Memory B cell (primary cell): Measurements from ENCODE around the gene RAB36.
A peak's percentile ranks its signal among the peaks of the same experiment; 100 is the strongest.

Experiments
- ATAC-seq: fragments of 150-1000 bp; cut with Tn5 transposase; 2 replicates; pipeline ENCODE4 v1.10.0; 2021; ENCODE audit warnings: low read depth, mild to moderate bottlenecking, moderate library complexity
- DNase-seq, 2 donors: peaks; one replicate each; pipeline ENCODE4 v3.0.0; 2022; ENCODE audit warnings: low spot score in 2 of 2
- H3K27ac Mint-ChIP-seq: one replicate; pipeline ENCODE4 v1.8.0; 2022; ENCODE audit warnings: mild to moderate bottlenecking, moderate library complexity, mixed read lengths
- H3K27me3 Mint-ChIP-seq: one replicate; pipeline ENCODE4 v1.8.0; 2022; ENCODE audit warnings: mixed read lengths
- H3K36me3 Mint-ChIP-seq: one replicate; pipeline ENCODE4 v1.8.0; 2022; ENCODE audit warnings: mild to moderate bottlenecking, mixed read lengths
- H3K4me1 Mint-ChIP-seq: one replicate; pipeline ENCODE4 v1.8.0; 2022; ENCODE audit warnings: mixed read lengths
- H3K4me3 Mint-ChIP-seq: one replicate; pipeline ENCODE4 v1.8.0; 2022; ENCODE audit warnings: mild to moderate bottlenecking, moderate library complexity, mixed read lengths
- H3K9me3 Mint-ChIP-seq: one replicate; pipeline ENCODE4 v1.8.0; 2022; ENCODE audit warnings: mixed read lengths

The RAB36 gene

GRCh38 chr22:23144932-23145877 is at the start of gene RAB36:
TSS of gene RAB36 (plus strand) at chr22:23145477. CDS start at chr22:23146617, 1,140 bp downstream.
- Mint-ChIP-seq H3K27ac (peak within 1 kb of the TSS; percentile 98), H3K9me3 (no peaks in the 10 kb centered on the region), H3K4me3 (peak within 1 kb of the TSS; percentile 86), H3K27me3 (no peaks in the 10 kb centered on the region), H3K4me1 (peaks cover 21% of the 10 kb centered on the region), H3K36me3 (no peaks in the 10 kb centered on the region)
- DNase-seq (peak; percentile 96 to 97), ATAC-seq (peak; percentile 64)

- ATAC-seq (no peak), DNase-seq (no peak)
- Mint-ChIP-seq H3K4me3 (no peak overlapping the region), H3K4me1 (no peaks in the 10 kb centered on the region), H3K27me3 (no peaks in the 10 kb centered on the region), H3K27ac (no peak overlapping the region), H3K9me3 (no peaks in the 10 kb centered on the region), H3K36me3 (no peaks in the 10 kb centered on the region)
Measured at GRCh38 chr22:23095733-23096342, 49.4 kb upstream of the RAB36 start.

DNA sequence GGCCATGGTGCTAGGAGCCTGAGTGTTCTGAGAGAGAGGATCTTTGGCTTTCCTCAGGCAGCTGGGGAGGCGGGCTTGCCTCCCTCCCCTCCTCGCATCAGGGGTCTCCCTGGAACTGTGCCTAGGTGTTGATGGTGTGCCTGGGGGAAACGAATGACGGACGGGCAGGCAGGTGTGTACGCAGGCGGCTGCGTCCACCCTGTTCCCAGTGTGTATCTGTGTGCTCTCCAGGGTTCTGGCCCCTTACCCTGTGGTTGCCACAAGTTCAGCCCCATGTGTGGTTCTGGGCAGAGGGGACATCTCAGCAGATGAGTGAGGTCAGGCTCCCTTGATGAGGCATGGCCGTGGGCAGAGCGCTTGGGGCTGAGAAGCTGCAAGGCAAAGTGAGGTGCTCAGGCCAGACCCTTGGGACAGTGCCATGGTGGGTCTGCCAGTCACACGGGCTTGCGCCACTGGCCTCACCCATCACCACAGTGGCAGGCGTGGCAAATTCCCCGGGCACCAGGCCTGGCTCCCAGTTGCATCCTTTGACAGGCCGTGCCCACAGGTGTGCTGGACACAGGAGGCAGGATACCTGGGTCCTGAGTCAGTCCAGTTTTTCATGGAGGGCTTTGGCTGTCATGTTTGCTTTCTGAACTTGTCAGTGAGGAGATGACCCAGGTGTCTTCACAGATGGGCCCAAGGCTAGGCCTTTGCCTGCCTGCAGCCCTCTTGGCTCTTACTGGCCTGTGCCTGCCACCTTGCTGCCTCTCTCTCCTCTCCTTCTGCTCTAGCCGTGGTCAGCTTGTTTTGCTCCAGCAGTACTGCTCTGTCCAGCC is 47.7 kb upstream of the RAB36 start:
- Mint-ChIP-seq H3K27me3 (no peaks in the 10 kb centered on the region), H3K4me1 (no peaks in the 10 kb centered on the region), H3K27ac (no peak overlapping the region), H3K36me3 (no peaks in the 10 kb centered on the region), H3K4me3 (no peak overlapping the region), H3K9me3 (no peaks in the 10 kb centered on the region)
- DNase-seq, result no peak
- no peak for ATAC-seq

- H3K9me3 Mint-ChIP-seq, result no peaks in the 10 kb centered on the region
- DNase-seq (no peak), ATAC-seq (no peak)
- H3K4me1 Mint-ChIP-seq, result no peaks in the 10 kb centered on the region
- H3K27ac Mint-ChIP-seq, result no peak overlapping the region
- H3K36me3 Mint-ChIP-seq, result no peaks in the 10 kb centered on the region
- H3K27me3 Mint-ChIP-seq, result no peaks in the 10 kb centered on the region
- H3K4me3 Mint-ChIP-seq, result no peak overlapping the region
Measured at GRCh38 chr22:23098230-23098705, 47.0 kb upstream of the RAB36 start.

DNA sequence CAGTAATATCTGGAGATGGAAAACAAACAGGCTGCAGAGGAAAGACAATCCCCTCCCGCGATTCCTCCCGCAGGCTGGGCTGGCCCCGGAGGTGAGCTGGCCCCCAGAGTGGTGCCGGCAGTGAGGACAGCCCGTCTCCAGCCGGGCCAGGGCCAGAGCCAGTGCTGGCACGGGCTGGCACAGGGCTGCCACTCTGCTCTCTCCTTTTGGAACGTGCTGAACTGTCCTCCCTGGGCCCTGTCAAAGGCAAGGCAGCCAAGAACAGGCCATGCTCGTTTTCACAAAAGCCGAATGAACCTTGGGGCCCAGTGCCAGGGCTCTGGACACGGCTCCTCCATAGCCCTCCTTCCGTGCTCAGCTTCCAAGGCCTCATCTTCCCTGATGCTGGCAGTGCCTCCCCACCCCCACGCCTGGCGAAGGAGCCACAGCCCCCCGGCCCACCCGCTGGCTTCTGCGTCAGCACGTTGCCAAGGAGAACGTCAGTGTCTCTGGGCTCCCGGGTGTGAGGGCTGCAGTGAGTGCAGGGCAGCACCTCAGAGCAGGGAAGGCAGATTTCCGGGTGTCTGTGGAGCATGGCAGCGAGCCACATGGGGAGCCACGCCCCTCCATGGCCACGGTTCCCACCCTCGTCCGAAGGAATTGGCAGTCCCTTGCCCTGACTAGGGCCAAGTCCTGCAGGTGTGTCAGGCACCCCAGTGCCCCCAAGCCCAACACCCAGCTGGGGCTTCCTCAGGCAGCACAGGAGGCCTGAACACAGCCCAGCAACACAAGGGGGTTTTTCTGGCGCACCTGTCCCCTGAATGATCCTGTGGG is 46.4 kb upstream of the RAB36 start:
- H3K4me3 Mint-ChIP-seq, result no peak overlapping the region
- no peaks in the 10 kb centered on the region for H3K27me3 Mint-ChIP-seq
- H3K27ac Mint-ChIP-seq, result no peak overlapping the region
- ATAC-seq, result no peak
- H3K36me3 Mint-ChIP-seq, result no peaks in the 10 kb centered on the region
- DNase-seq, result no peak
- H3K9me3 Mint-ChIP-seq, result no peaks in the 10 kb centered on the region
- no peaks in the 10 kb centered on the region for H3K4me1 Mint-ChIP-seq

DNA sequence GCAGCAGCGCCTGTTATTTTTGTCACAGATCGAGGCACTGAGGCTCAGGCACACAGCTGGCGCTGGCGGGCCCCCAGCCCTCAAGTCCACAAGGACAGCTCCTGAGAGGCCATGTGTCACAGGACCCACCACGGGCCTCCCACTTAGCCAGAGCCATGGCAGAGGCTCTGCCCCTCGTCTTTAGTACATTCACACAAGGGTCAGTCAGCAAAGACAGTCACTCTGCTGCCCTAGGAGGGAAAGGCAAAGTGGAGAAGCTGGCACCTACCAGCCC is 45.8 kb upstream of the RAB36 start:
- Mint-ChIP-seq H3K36me3 (no peaks in the 10 kb centered on the region), H3K9me3 (no peaks in the 10 kb centered on the region), H3K4me3 (no peak overlapping the region), H3K4me1 (no peaks in the 10 kb centered on the region), H3K27me3 (no peaks in the 10 kb centered on the region), H3K27ac (no peak overlapping the region)
- ATAC-seq (no peak), DNase-seq (no peak)

DNA sequence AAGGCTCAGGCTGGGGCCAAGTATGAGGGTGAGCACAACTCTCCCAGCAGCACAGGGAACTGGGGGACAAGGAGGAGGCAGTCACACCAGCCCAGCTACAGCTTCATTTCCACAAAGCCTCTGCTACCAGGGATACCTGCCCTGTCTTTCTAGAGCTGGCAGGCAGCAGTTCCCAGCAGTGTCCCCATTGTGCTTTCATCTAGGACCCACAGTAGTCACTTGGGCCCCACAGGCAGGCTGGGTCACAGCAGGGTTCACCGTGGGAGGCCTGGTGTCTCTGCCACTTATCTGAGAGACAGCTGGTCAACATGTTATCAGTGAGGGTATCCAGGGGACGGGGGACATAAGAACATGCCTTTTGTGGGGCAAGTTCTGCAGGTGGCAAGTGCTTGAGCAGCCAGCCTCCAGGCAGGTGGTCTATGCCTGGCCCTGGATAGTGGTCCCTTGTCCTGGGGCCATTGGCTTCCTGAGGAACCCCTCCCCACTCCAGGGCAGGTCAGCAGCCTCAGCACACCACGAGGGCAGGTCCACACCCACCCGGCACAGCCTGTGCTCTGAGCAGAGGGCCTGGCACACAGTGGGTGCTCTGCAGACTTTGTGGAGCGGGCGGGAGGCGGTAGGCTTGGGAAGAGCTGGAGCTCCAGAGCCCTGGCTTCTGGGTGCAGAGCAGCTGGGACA is 45.0 kb upstream of the RAB36 start:
- no peaks in the 10 kb centered on the region for H3K4me1 Mint-ChIP-seq
- no peak overlapping the region for H3K27ac Mint-ChIP-seq
- no peak overlapping the region for H3K4me3 Mint-ChIP-seq
- DNase-seq (no peak), ATAC-seq (no peak)
- H3K9me3 Mint-ChIP-seq, result no peaks in the 10 kb centered on the region
- no peaks in the 10 kb centered on the region for H3K36me3 Mint-ChIP-seq
- no peaks in the 10 kb centered on the region for H3K27me3 Mint-ChIP-seq

GRCh38 chr22:23101524-23101923 is 43.8 kb upstream of the RAB36 start:
- Mint-ChIP-seq H3K4me1 (no peaks in the 10 kb centered on the region), H3K36me3 (no peaks in the 10 kb centered on the region), H3K27ac (no peak overlapping the region), H3K4me3 (no peak overlapping the region), H3K9me3 (no peaks in the 10 kb centered on the region), H3K27me3 (no peaks in the 10 kb centered on the region)
- DNase-seq (no peak), ATAC-seq (no peak)

DNA sequence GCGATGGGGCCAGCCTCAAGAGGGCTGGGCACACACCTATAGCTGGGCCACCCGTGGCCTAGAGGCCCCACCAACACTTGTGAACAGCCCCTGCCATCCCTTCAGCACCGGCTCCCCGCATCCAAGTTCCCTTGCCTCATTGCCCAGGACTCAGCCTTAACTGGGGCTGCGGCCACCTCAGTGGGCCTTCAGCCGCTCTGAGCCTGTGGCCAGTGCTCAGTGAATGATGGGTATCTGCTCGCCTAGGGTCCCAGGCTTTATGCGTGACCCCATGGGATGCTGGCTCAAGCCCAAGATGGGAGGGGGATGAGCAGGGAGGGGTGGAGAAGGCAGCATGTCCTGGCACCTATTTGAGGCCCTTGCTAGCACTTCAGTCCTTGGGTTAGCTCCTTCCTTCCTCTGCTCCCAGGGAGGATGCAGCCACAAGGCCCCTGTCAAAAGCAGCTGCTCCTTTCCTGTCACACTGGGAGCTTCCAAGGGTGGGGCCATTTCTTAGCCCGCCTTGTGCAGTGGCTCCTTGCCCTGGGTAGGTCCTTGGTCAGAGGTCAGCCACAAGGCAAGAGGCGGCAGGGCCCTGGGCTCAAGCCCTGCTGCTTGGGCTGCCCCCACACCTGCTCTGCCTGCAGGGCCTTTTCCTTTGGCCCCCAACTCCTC is 43.1 kb upstream of the RAB36 start:
- Mint-ChIP-seq H3K27me3 (no peaks in the 10 kb centered on the region), H3K4me1 (no peaks in the 10 kb centered on the region), H3K4me3 (no peak overlapping the region), H3K36me3 (no peaks in the 10 kb centered on the region), H3K9me3 (no peaks in the 10 kb centered on the region), H3K27ac (peak overlapping the region; percentile 24)
- DNase-seq (no peak), ATAC-seq (no peak)

DNA sequence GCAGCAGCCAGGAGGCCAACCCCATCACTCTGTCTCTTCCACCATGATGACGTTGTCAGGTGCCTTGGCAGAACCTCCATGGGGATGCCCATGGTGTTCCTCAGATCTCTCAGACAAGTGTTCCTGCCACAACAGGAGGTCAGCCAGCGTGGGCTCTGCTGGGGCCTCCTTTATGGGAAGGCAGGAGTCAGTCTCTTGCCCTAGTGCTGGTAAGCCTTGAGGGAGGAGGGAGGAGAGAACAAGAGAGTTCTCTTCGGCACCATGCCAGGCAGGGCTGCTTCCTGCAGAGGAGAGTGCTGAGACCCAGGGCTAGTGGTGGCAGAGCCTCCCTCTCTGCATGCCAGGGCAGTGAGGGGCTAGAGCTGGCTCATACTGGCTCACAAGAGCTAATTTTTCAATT is 42.5 kb upstream of the RAB36 start:
- no peaks in the 10 kb centered on the region for H3K4me1 Mint-ChIP-seq
- peak overlapping the region; percentile 24 for H3K27ac Mint-ChIP-seq
- no peaks in the 10 kb centered on the region for H3K36me3 Mint-ChIP-seq
- ATAC-seq (no peak), DNase-seq (no peak)
- H3K27me3 Mint-ChIP-seq, result no peaks in the 10 kb centered on the region
- no peaks in the 10 kb centered on the region for H3K9me3 Mint-ChIP-seq
- H3K4me3 Mint-ChIP-seq, result no peak overlapping the region

DNA sequence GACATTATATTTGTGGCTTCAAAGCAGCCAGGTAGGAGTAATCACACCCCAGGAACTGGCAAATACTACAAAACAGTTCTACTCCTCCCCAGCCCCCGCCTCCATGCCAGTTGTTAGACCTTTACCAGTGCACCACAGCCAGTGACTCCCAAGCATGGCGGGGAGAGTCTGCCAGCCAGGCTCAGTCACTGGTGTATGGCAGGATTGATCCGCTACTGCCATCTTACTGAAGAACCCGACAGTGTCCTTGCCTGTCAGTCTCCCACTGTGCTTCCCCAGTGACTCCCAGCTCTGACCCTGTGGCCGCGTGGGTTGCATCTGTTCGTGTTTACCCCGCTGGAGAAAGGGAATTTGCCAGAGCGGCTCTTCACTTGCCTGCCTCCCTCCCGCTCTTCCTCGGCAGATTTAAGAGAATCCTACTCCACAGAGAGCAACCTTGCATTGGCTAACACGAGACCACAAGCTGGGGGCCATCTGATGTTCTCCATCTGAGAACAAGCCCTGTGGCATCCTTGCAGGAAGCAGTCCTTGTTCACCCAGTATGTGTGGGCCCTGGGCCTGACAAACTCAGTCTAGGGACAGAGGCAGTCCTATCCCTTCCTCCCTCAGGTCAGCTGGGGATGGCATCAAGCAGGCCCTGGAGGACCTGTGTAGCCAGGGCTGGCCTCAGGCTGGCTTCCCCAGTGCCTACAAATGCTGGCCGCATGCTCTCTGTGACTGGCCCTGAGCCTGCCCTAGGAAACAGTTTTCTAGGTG is 41.9 kb upstream of the RAB36 start:
- Mint-ChIP-seq H3K9me3 (no peaks in the 10 kb centered on the region), H3K4me1 (no peaks in the 10 kb centered on the region), H3K27ac (no peak overlapping the region), H3K4me3 (no peak overlapping the region), H3K36me3 (no peaks in the 10 kb centered on the region), H3K27me3 (no peaks in the 10 kb centered on the region)
- DNase-seq (no peak), ATAC-seq (no peak)

GRCh38 chr22:23104187-23104971 is 40.9 kb upstream of the RAB36 start:
- DNase-seq, result no peak
- no peaks in the 10 kb centered on the region for H3K36me3 Mint-ChIP-seq
- H3K4me1 Mint-ChIP-seq, result no peaks in the 10 kb centered on the region
- no peaks in the 10 kb centered on the region for H3K27me3 Mint-ChIP-seq
- no peak overlapping the region for H3K4me3 Mint-ChIP-seq
- ATAC-seq, result no peak
- H3K27ac Mint-ChIP-seq, result no peak overlapping the region
- no peaks in the 10 kb centered on the region for H3K9me3 Mint-ChIP-seq
